ENCODE data around the gene RIN1. TPM values are rescaled to one million over a fixed set of nuclear protein-coding genes. Genes with fewer than 3 reads are reported as not detected.

Gene RIN1
- total RNA-seq, 4 donors from 2014 or later = 0.98 to 3.7 (median 3.3) TPM

GRCh38 chr11:66288671-66289547, 47.3 kb downstream of the RIN1 start, which contains the start of gene YIF1A:
Gene YIF1A (minus strand): TSS chr11:66289143. CDS start chr11:66288985, 158 bp downstream.
- no peak for TF ChIP-seq CTCF (IDR thresholded peaks at IDR 0.05; ENCODE audit: low read depth)

GRCh38 chr11:66287889-66288670, 48.2 kb downstream of the RIN1 start:
- TF ChIP-seq CTCF (IDR thresholded peaks at IDR 0.05; ENCODE audit: low read depth) = no peak

- TF ChIP-seq CTCF (IDR thresholded peaks at IDR 0.05; ENCODE audit: low read depth) = no peak
Measured at GRCh38 chr11:66287211-66287888, 48.9 kb downstream of the RIN1 start.

- no peak for TF ChIP-seq CTCF (IDR thresholded peaks at IDR 0.05; ENCODE audit: low read depth)
Measured at GRCh38 chr11:66286699-66287098, 49.5 kb downstream of the RIN1 start.

- no peak for TF ChIP-seq CTCF (IDR thresholded peaks at IDR 0.05; ENCODE audit: low read depth)
Measured at GRCh38 chr11:66285250-66285947, 50.8 kb downstream of the RIN1 start.

- no peak for TF ChIP-seq CTCF (IDR thresholded peaks at IDR 0.05; ENCODE audit: low read depth)
Measured at GRCh38 chr11:66284526-66285078, 51.6 kb downstream of the RIN1 start.
